ENCODE results near the gene MRFAP1L1. TPM values are rescaled to one million over a fixed set of nuclear protein-coding genes. Genes with fewer than 3 reads are reported as not detected.
"Not testable (repeated sequence)": the region's sequence is repeated elsewhere in the genome, so short reads cannot be mapped to it uniquely, and the experiment has no call there.

MRFAP1L1 gene
- total RNA-seq, 1 donor: 42.8 TPM

GRCh38 chr4:6673660-6674499, 35.8 kb downstream of the MRFAP1L1 start:
- H3K9me3 ChIP-seq (ENCODE audit: low read depth, low read length): no peaks in the 10 kb centered on the region
- no peaks in the 10 kb centered on the region for H3K27me3 ChIP-seq (ENCODE audit: insufficient read depth, low read length)
- H3K4me3 ChIP-seq (ENCODE audit: low read length): peak overlapping the region; percentile 67
- H3K4me1 ChIP-seq (ENCODE audit: insufficient read depth, low read length): peaks cover 36% of the 10 kb centered on the region

DNA sequence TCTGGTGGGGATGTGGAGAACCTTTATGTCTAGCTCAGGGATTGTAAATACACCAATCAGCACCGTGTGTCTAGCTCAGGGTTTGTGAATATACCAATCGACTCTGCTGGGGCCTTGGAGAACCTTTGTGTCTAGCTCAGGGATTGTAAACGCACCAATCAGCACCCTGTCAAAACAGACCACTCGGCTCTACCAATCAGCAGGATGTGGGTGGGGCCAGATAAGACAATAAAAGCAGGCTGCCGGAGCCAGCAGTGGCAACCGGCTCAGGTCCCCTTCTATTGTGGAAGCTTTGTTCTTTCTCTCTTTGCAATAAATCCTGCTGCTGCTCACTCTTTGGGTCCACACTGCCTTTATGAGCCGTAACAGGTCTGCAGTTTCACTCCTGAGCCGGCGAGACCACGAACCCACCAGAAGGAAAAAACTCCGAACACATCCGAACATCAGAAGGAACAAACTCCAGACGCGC, 36.4 kb downstream of the MRFAP1L1 start:
- not testable (repeated sequence) for H3K9me3 ChIP-seq (ENCODE audit: low read depth, low read length); H3K27me3 ChIP-seq (ENCODE audit: insufficient read depth, low read length)
- Histone ChIP-seq H3K4me1 (ENCODE audit: insufficient read depth, low read length) (peaks cover 36% of the 10 kb centered on the region), H3K4me3 (ENCODE audit: low read length) (peak overlapping the region; percentile 67)

DNA sequence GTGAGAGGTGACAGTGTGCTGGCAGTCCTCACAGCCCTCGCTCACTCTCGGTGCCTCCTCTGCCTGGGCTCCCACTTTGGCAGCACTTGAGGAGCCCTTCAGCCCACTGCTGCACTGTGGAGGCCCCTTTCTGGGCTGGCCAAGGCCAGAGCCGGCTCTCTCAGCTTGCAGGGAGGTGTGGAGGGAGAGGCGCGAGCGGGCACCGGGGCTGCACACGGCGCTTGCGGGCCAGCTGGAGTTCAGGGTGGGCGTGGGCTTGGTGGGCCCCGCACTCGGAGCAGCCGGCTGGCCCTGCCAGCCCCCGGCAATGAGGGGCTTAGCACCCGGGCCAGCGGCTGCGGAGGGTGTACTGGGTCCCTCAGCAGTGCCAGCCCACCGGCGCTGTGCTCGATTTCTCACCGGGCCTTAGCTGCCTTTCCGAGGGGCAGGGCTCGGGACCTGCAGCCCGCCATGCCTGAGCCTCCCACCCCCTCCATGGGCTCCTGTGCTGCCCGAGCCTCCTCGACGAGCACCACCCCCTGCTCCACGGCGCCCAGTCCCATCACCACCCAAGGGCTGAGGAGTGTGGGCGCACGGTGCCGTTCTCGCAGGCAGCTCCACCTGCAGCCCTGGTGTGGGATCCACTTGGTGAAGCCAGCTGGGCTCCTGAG, 37.0 kb downstream of the MRFAP1L1 start:
- peaks cover 35% of the 10 kb centered on the region for H3K4me1 ChIP-seq (ENCODE audit: insufficient read depth, low read length)
- not testable (repeated sequence) for H3K4me3 ChIP-seq (ENCODE audit: low read length); H3K27me3 ChIP-seq (ENCODE audit: insufficient read depth, low read length); H3K9me3 ChIP-seq (ENCODE audit: low read depth, low read length)

GRCh38 chr4:6672131-6672530, 37.5 kb downstream of the MRFAP1L1 start:
- no peaks in the 10 kb centered on the region for H3K9me3 ChIP-seq (ENCODE audit: low read depth, low read length)
- peaks cover 30% of the 10 kb centered on the region for H3K4me1 ChIP-seq (ENCODE audit: insufficient read depth, low read length)
- no peaks in the 10 kb centered on the region for H3K27me3 ChIP-seq (ENCODE audit: insufficient read depth, low read length)
- H3K4me3 ChIP-seq (ENCODE audit: low read length): no peak overlapping the region

GRCh38 chr4:6671648-6672047, 38.0 kb downstream of the MRFAP1L1 start:
- Histone ChIP-seq H3K4me3 (ENCODE audit: low read length) (no peak overlapping the region), H3K4me1 (ENCODE audit: insufficient read depth, low read length) (peaks cover 25% of the 10 kb centered on the region), H3K9me3 (ENCODE audit: low read depth, low read length) (no peaks in the 10 kb centered on the region), H3K27me3 (ENCODE audit: insufficient read depth, low read length) (no peaks in the 10 kb centered on the region)

- Histone ChIP-seq H3K27me3 (ENCODE audit: insufficient read depth, low read length) (peaks cover 8% of the 10 kb centered on the region), H3K4me3 (ENCODE audit: low read length) (no peak overlapping the region), H3K4me1 (ENCODE audit: insufficient read depth, low read length) (no peaks in the 10 kb centered on the region), H3K9me3 (ENCODE audit: low read depth, low read length) (no peaks in the 10 kb centered on the region)
Observed at GRCh38 chr4:6668391-6668790, 41.3 kb downstream of the MRFAP1L1 start.

- peaks cover 33% of the 10 kb centered on the region for H3K27me3 ChIP-seq (ENCODE audit: insufficient read depth, low read length)
- H3K9me3 ChIP-seq (ENCODE audit: low read depth, low read length): no peaks in the 10 kb centered on the region
- no peaks in the 10 kb centered on the region for H3K4me1 ChIP-seq (ENCODE audit: insufficient read depth, low read length)
- H3K4me3 ChIP-seq (ENCODE audit: low read length): no peak overlapping the region
Observed at GRCh38 chr4:6665320-6665654, 44.4 kb downstream of the MRFAP1L1 start.

- Histone ChIP-seq H3K9me3 (ENCODE audit: low read depth, low read length) (no peaks in the 10 kb centered on the region), H3K4me1 (ENCODE audit: insufficient read depth, low read length) (peaks cover 6% of the 10 kb centered on the region), H3K4me3 (ENCODE audit: low read length) (no peak overlapping the region)
Observed at GRCh38 chr4:6663596-6664393, 45.9 kb downstream of the MRFAP1L1 start.

DNA sequence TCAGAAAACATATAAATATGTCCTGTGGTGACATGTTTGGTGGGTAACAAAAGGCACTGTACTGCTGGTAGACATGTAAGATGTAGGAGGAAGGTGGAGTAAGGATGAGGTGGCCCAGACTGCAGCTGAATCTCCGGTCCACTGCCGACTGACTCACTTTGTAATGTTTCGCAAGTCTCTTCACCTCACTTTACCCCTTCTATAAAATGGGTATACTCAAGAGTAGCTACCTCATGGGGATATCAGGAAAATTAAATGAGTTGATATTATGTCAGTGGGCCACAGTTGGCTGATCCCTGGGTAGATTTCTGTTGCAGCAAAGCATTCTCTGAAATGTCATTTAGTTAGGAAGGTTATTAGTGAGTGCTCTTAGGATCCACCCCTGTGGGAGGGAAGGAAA, 47.1 kb downstream of the MRFAP1L1 start:
- peaks cover 55% of the 10 kb centered on the region for H3K27me3 ChIP-seq (ENCODE audit: insufficient read depth, low read length)
- no peaks in the 10 kb centered on the region for H3K9me3 ChIP-seq (ENCODE audit: low read depth, low read length)
- H3K4me1 ChIP-seq (ENCODE audit: insufficient read depth, low read length): peaks cover 14% of the 10 kb centered on the region
- no peak overlapping the region for H3K4me3 ChIP-seq (ENCODE audit: low read length)

More at GRCh38 chr4:6663596-6664393, 45.9 kb downstream of the MRFAP1L1 start:
- H3K27me3 ChIP-seq (ENCODE audit: insufficient read depth, low read length): peaks cover 47% of the 10 kb centered on the region

- Histone ChIP-seq H3K4me1 (ENCODE audit: insufficient read depth, low read length) (peaks cover 14% of the 10 kb centered on the region), H3K4me3 (ENCODE audit: low read length) (no peak overlapping the region), H3K9me3 (ENCODE audit: low read depth, low read length) (no peaks in the 10 kb centered on the region), H3K27me3 (ENCODE audit: insufficient read depth, low read length) (peaks cover 55% of the 10 kb centered on the region)
Observed at GRCh38 chr4:6660430-6660829, 49.2 kb downstream of the MRFAP1L1 start.

DNA sequence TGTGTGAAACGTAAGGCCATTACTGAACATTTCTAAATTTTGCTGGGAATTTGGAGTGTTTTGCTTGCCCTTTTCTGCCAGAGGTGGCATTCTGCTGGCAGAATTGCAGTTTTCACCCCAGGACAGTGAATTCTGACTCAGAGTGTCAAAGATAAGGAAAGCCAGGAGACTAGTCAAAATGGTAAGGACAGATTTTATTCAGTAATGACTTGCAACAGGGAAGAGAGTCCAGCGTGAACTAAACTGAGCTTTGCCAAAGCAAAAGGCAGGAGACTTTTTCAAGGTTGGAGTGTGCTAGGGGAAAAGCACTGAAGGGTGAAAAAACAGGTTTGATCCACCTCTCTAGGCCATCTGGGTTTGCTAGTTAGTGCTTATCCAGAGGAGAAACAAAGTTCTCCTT, 49.8 kb downstream of the MRFAP1L1 start:
- Histone ChIP-seq H3K27me3 (ENCODE audit: insufficient read depth, low read length) (peaks cover 53% of the 10 kb centered on the region), H3K4me1 (ENCODE audit: insufficient read depth, low read length) (peaks cover 14% of the 10 kb centered on the region), H3K4me3 (ENCODE audit: low read length) (no peak overlapping the region), H3K9me3 (ENCODE audit: low read depth, low read length) (no peaks in the 10 kb centered on the region)

GRCh38 chr4:6658597-6659075, 51.0 kb downstream of the MRFAP1L1 start:
- H3K9me3 ChIP-seq (ENCODE audit: low read depth, low read length): no peaks in the 10 kb centered on the region
- peaks cover 49% of the 10 kb centered on the region for H3K27me3 ChIP-seq (ENCODE audit: insufficient read depth, low read length)
- peaks cover 14% of the 10 kb centered on the region for H3K4me1 ChIP-seq (ENCODE audit: insufficient read depth, low read length)
- H3K4me3 ChIP-seq (ENCODE audit: low read length): no peak overlapping the region

DNA sequence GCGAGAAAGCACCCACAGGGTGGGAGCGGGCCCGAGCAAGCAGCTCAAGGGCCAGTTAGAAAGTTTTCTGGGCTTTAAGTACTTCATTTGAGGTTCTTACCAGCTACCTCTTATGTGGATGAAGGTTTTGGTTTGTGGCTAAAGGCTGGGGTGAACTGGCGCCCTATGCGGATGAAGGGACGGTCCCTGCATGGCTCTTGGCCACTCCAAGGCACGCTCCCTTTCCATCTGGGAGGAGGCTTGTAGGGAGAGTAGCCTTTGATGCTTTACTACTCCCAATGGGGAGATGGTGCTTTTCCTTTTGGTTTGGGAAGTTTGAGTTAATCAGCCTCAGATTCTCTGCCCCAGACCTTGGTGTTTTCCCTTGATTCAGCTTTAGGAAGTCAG, 51.5 kb downstream of the MRFAP1L1 start:
- H3K9me3 ChIP-seq (ENCODE audit: low read depth, low read length): no peaks in the 10 kb centered on the region
- no peak overlapping the region for H3K4me3 ChIP-seq (ENCODE audit: low read length)
- H3K27me3 ChIP-seq (ENCODE audit: insufficient read depth, low read length): peaks cover 45% of the 10 kb centered on the region
- peaks cover 14% of the 10 kb centered on the region for H3K4me1 ChIP-seq (ENCODE audit: insufficient read depth, low read length)

All from mononuclear cell (primary cell).